CD4-positive, alpha-beta T cell treated with Interleukin-10 for 1 hour (primary cell): ENCODE results near the gene ANKRD11.
A peak's percentile ranks its signal among the peaks of the same experiment; 100 is the strongest.
"Not testable (repeated sequence)": the region's sequence is repeated elsewhere in the genome, so short reads cannot be mapped to it uniquely, and the experiment has no call there.

Experiments used
- DNase-seq: peaks from one replicate; pipeline ENCODE4 v3.0.0-alpha.2; 2020

Gene ANKRD11

GRCh38 chr16:89426736-89427530 lies 63.4 kb downstream of the ANKRD11 start:
- no peak for DNase-seq

GRCh38 chr16:89425523-89425922 lies 64.8 kb downstream of the ANKRD11 start:
- DNase-seq = no peak

GRCh38 chr16:89423681-89424260 lies 66.6 kb downstream of the ANKRD11 start:
- DNase-seq = no peak

- DNase-seq = peak; percentile 53
Measured at GRCh38 chr16:89422905-89423630, 67.3 kb downstream of the ANKRD11 start.

GRCh38 chr16:89422527-89422904 lies 67.8 kb downstream of the ANKRD11 start:
- DNase-seq = peak; percentile 17

GRCh38 chr16:89421300-89421699 lies 69.1 kb downstream of the ANKRD11 start:
- not testable (repeated sequence) for DNase-seq

- DNase-seq = no peak
Measured at GRCh38 chr16:89420204-89420603, 70.2 kb downstream of the ANKRD11 start.

- DNase-seq = no peak
Measured at GRCh38 chr16:89418352-89418751, 72.0 kb downstream of the ANKRD11 start.

- DNase-seq = no peak
Measured at GRCh38 chr16:89417352-89417751, 73.0 kb downstream of the ANKRD11 start.

- no peak for DNase-seq
Measured at GRCh38 chr16:89413811-89414585, 76.4 kb downstream of the ANKRD11 start.

GRCh38 chr16:89412811-89413210 lies 77.5 kb downstream of the ANKRD11 start:
- DNase-seq = no peak

- peak; percentile 12 for DNase-seq
Measured at GRCh38 chr16:89411335-89411850, 79.0 kb downstream of the ANKRD11 start.

- peak; percentile 16 for DNase-seq
Measured at GRCh38 chr16:89410794-89411309, 79.5 kb downstream of the ANKRD11 start.

GRCh38 chr16:89410322-89410721 lies 80.0 kb downstream of the ANKRD11 start:
- no peak for DNase-seq

- peak; percentile 76 for DNase-seq
Measured at GRCh38 chr16:89409161-89409711, 81.1 kb downstream of the ANKRD11 start.

GRCh38 chr16:89408315-89408714 lies 82.0 kb downstream of the ANKRD11 start:
- DNase-seq = no peak

- no peak for DNase-seq
Measured at GRCh38 chr16:89407925-89408300, 82.4 kb downstream of the ANKRD11 start.

- DNase-seq = peak; percentile 25
Measured at GRCh38 chr16:89407282-89407924, 83.0 kb downstream of the ANKRD11 start.

- DNase-seq = no peak
Measured at GRCh38 chr16:89406277-89406888, 84.0 kb downstream of the ANKRD11 start.

- DNase-seq = no peak
Measured at GRCh38 chr16:89404561-89404960, 85.8 kb downstream of the ANKRD11 start.

- DNase-seq = peak; percentile 24
Measured at GRCh38 chr16:89402962-89403361, 87.4 kb downstream of the ANKRD11 start.
